Glutamatergic neuron (in vitro differentiated cells): ENCODE data around the gene TIMM44. TPM values are rescaled to one million over a fixed set of nuclear protein-coding genes. Genes with fewer than 3 reads are reported as not detected.

Experiments used
- DNase-seq: peaks from one replicate; pipeline ENCODE4 v3.0.0; 2022
- H3K27ac Mint-ChIP-seq: one replicate; pipeline ENCODE4 v1.8.0; 2020; ENCODE audit warnings: mild to moderate bottlenecking, mixed read lengths, inconsistent platforms; ENCODE audit not compliant: unreplicated experiment
- H3K27me3 Mint-ChIP-seq: one replicate; pipeline ENCODE4 v1.8.0; 2020; ENCODE audit warnings: mild to moderate bottlenecking, moderate library complexity, mixed read lengths, inconsistent platforms; ENCODE audit not compliant: unreplicated experiment
- H3K36me3 Mint-ChIP-seq: one replicate; pipeline ENCODE4 v1.8.0; 2020; ENCODE audit warnings: mild to moderate bottlenecking, mixed read lengths, inconsistent platforms; ENCODE audit not compliant: unreplicated experiment
- H3K4me1 Mint-ChIP-seq: one replicate; pipeline ENCODE4 v1.8.0; 2020; ENCODE audit warnings: mild to moderate bottlenecking, low read depth, mixed read lengths, inconsistent platforms; ENCODE audit not compliant: unreplicated experiment
- H3K4me3 Mint-ChIP-seq: one replicate; pipeline ENCODE4 v1.8.0; 2020; ENCODE audit warnings: mild to moderate bottlenecking, mixed read lengths, inconsistent platforms; ENCODE audit not compliant: unreplicated experiment
- H3K9me3 Mint-ChIP-seq: one replicate; pipeline ENCODE4 v1.8.0; 2020; ENCODE audit warnings: mild to moderate bottlenecking, moderate library complexity, mixed read lengths, inconsistent platforms; ENCODE audit not compliant: unreplicated experiment
- total RNA-seq: library from RNA; stranded (reverse); fragmentation: NEBNext Ultra II Directional; extraction: Animal tissue kit (Norgen Biotek cat#: 25700); gene quantifications from one replicate; pipeline ENCODE4 v1.2.1, GENCODE V29; 2021; ENCODE audit not compliant: unreplicated experiment
- TF ChIP-seq, protein P1 (sequence below): fragments of 200-600 bp; sonication (generic); IDR thresholded peaks from one replicate; pipeline ENCODE4 v1.5.0; 2021; ENCODE audit not compliant: partially characterized antibody, unreplicated experiment

TIMM44 gene
- total RNA-seq, 1 donor from 2014 or later = 109 TPM

DNA sequence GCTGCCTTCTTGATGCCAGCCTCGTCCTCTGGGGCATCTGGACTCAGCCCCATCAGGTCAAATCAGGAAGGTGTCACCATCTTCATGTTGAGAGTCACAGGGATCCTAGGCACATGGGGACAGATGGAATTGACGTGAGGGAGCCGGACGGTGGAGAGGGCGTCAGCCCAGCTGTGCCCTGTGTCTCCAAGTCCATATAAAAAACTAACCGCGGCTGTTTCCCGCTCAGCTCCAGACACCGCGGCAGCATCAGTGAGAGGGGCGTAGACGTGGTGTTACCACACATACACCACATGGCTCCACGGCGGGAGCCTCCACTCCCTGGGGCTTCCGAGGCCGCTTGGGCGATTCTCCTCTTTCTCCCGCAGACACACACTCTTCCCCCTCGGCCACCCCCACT lies 63.6 kb downstream of the TIMM44 start:
- H3K36me3 Mint-ChIP-seq = no peaks in the 10 kb centered on the region
- DNase-seq = no peak
- H3K4me3 Mint-ChIP-seq = no peak overlapping the region
- peaks cover 2% of the 10 kb centered on the region for H3K4me1 Mint-ChIP-seq
- H3K27me3 Mint-ChIP-seq = peaks cover 5% of the 10 kb centered on the region
- TF ChIP-seq, protein P1, sequence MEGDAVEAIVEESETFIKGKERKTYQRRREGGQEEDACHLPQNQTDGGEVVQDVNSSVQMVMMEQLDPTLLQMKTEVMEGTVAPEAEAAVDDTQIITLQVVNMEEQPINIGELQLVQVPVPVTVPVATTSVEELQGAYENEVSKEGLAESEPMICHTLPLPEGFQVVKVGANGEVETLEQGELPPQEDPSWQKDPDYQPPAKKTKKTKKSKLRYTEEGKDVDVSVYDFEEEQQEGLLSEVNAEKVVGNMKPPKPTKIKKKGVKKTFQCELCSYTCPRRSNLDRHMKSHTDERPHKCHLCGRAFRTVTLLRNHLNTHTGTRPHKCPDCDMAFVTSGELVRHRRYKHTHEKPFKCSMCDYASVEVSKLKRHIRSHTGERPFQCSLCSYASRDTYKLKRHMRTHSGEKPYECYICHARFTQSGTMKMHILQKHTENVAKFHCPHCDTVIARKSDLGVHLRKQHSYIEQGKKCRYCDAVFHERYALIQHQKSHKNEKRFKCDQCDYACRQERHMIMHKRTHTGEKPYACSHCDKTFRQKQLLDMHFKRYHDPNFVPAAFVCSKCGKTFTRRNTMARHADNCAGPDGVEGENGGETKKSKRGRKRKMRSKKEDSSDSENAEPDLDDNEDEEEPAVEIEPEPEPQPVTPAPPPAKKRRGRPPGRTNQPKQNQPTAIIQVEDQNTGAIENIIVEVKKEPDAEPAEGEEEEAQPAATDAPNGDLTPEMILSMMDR = no peak
- H3K9me3 Mint-ChIP-seq = peaks cover 4% of the 10 kb centered on the region
- H3K27ac Mint-ChIP-seq = no peak overlapping the region

DNA sequence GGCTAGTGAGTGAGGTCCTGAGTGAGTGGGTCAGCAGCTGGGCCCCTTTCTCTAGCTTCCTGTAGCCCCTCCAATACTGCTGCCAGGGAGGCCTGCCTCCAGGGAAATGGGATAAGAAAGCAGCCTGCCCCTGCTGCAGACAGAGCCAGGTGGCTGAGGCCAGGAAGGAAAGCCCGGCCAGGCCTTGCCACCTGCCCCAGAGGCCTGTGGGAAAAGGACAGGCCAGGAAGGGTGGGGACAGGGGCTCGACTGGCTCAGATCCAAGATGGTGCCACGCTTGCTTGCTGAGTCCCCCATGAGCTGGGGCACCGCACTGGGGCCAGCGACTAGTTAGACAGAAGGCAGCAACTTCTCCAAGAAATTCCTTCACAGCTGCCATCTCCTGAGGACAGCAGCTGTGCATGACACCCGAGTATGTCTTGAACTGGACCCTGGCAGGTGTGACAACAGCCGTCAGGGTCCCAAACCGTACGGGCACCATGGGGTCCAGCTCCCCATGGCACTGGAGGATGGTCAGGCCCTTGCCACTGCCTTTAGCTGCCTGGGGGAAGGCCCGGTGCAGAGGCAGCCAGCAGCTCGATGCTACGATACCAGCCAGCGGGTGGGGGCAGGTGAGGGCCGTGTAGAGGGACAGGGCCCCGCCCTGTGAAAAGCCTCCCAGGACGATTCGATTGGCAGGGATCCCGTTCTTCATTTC lies 64.2 kb downstream of the TIMM44 start:
- Mint-ChIP-seq H3K27ac (no peak overlapping the region), H3K4me1 (peaks cover 2% of the 10 kb centered on the region), H3K4me3 (no peak overlapping the region), H3K36me3 (no peaks in the 10 kb centered on the region), H3K27me3 (peaks cover 5% of the 10 kb centered on the region), H3K9me3 (peaks cover 4% of the 10 kb centered on the region)
- DNase-seq = peak; percentile 57
- TF ChIP-seq, protein P1 = no peak

DNA sequence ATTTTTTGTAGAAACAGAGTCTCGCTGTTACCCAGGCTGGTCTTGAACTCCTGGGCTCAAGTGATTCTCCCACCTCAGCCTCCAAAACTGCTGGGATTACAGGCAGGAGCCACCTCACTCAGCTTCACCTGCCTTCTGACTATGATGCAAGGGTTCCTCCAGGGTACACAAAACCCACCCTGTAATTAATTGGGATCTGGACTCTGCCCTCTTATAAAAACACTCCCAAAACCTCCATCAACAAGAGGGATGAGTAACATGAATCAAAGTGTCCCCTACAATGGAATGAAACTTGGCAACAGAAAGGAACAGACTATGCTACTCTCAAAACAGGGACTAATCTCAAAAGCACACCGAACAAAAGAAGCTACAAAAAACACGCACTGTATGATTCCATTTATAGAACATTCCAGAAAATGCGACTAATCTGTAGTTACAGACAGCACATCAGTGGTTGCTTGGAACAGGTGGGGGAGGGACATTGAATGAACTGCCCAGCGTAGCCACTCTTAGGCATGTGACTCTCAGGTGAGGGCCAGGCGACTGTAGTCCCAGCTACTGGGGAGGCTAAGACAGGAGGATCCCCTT lies 66.1 kb downstream of the TIMM44 start:
- Mint-ChIP-seq H3K36me3 (no peaks in the 10 kb centered on the region), H3K9me3 (peaks cover 7% of the 10 kb centered on the region), H3K27ac (no peak overlapping the region), H3K4me1 (peaks cover 2% of the 10 kb centered on the region), H3K4me3 (no peak overlapping the region), H3K27me3 (peaks cover 8% of the 10 kb centered on the region)
- no peak for DNase-seq
- TF ChIP-seq, protein P1 = no peak

Other genes with a start within 250 kb of the TIMM44 start
- gene FCER2, start 241.5 kb downstream of the TIMM44 start, total RNA-seq = not detected
- 14.8 TPM for gene CLEC4G, start 211.6 kb downstream of the TIMM44 start, total RNA-seq
- not detected for gene CD209, start 196.1 kb downstream of the TIMM44 start, total RNA-seq
- gene CLEC4M, start 180.4 kb downstream of the TIMM44 start, total RNA-seq = not detected
- 36.4 TPM for gene EVI5L, start 113.4 kb downstream of the TIMM44 start, total RNA-seq
- 37.4 TPM for gene PRR36, start 69.3 kb downstream of the TIMM44 start, total RNA-seq
- gene LRRC8E, start 55.2 kb downstream of the TIMM44 start, total RNA-seq = not detected
- 44.2 TPM for gene MAP2K7, start 39.8 kb downstream of the TIMM44 start, total RNA-seq
- gene TGFBR3L, start 28.8 kb downstream of the TIMM44 start, total RNA-seq = 0.69 TPM
- 18.6 TPM for gene SNAPC2, start 23.3 kb downstream of the TIMM44 start, total RNA-seq
- 90.6 TPM for gene CTXN1, start 17.5 kb downstream of the TIMM44 start, total RNA-seq
- gene ELAVL1, start 62.0 kb upstream of the TIMM44 start, total RNA-seq = 122 TPM
- not detected for gene CCL25, start 109.1 kb upstream of the TIMM44 start, total RNA-seq
- gene FBN3, start 205.9 kb upstream of the TIMM44 start, total RNA-seq = 18.3 TPM